Activated gamma-delta T cell treated with Interleukin-2 at 50 U/mL for 16 hours (primary cell): ENCODE measurements around the gene GBA3.

Source experiments
- DNase-seq: peaks from one replicate; pipeline ENCODE4 v3.0.0-alpha.2; 2020

GBA3 gene

DNA sequence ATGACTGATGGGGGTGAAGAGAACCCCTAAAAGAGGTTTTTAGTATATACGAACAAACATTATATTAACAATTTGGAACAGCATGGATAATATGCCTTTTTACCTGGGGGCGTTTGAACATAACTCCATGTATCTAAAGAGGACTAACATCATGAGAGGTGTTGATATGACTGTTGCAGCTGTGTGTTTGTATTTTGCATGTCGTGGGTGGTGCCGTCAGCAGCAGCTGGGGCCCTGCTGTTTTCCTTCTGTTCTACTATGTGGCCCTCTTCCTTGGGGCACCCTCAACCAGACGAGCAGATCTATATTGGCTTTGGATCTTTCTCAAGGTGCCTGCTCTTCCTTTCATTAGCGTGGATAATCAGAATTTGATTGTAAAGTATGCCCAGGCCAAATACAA is 11.2 kb downstream of the GBA3 start:
- no peak for DNase-seq

DNA sequence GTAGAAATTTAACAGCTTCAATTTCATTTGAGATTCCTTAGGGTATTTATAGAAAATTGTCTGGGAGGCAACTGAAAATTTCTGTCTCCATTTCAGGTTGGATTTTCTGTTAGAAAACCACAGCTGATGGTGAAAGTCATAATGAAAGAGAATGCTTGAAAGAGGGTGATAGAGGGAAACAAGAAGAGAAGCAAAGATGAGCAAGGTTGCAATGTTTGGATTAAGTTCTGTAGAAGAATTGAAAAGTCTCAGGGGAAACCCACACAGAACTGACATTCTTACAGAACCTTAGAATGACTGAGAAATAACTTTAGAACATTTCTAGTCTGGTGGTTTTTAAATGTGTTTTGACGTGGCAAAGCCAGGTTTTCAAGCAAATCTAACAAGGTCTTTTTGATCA is 14.7 kb downstream of the GBA3 start:
- DNase-seq, result no peak

- no peak for DNase-seq
Observed at GRCh38 chr4:22708961-22709360, 16.2 kb downstream of the GBA3 start.

DNA sequence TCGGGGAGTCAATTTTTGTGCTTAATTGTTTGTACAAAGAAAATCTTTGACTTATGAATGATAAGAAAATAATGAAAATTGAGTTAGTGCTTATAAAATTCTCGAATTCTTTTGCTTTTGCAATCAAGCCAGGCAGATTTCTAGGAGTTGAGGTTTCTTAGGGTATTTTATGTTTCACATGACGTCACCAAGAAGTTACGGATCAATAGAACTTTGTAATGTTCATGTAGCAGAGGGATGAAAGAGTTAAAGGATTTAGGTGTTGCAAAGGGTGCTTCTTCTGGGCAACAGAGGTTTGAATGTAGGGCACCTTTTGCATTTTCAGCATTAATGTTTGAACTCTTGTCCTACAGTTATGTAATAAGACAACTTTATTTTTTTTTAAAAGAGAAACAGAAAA is 19.4 kb downstream of the GBA3 start:
- no peak for DNase-seq

- no peak for DNase-seq
Observed at GRCh38 chr4:22712529-22712928, 19.8 kb downstream of the GBA3 start.

DNA sequence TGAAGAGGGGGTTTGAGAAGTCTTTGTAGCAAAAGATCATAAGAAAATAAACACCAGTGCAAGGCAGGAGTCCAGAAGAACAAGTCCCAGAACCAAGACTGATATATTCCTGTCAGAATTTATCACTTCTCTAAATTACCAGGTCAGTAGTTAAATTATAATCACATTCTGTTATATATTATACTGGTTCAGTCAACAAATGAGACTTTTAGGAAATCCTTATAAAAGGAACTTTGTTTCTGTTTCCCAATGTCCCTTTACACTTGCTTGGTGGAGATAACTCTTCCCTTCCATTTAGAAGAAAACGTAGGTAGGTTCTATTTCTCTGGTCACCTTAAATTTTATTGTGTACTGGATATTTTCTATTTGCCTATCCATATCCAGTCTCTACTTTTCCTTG is 21.1 kb downstream of the GBA3 start:
- no peak for DNase-seq

DNA sequence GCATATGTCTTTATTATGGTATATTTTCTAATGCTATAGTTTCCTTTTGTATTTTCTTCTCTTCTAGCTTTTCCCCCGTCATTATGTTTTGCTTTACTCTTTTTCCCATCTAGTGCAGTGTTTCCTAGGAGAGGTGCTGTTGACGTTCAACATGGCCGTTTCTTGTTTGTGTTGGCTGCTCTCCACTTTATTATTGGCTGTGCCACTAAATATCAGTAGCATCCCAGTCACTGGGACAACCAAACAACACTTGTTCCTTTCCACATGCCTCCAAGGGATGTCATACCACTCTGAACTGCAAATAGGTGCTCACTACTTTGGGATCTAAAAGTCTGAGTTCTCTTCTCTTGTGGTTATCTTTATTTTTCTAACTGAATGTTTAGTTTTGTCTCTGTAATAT is 26.5 kb downstream of the GBA3 start:
- DNase-seq, result no peak

DNA sequence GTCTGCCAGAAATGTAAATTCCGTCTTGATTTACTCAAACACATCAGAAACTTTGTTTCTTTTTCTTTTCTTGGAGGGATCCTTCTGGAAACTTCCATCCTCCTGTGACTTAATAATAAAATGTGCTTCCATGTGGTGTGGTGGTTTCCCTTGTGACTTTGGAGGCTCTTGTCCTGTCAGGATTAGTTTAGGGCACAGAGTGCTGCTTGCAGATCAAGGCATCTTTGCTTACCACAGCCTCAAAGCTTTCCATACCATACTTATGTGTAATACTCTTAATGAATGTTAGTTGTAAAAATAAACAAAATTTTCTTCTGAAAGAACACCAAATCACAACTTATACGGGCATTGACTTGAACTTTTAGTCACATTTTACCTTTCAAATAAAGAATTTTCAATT is 27.4 kb downstream of the GBA3 start:
- DNase-seq, result no peak

GRCh38 chr4:22721204-22721603 is 28.5 kb downstream of the GBA3 start:
- DNase-seq, result no peak

DNA sequence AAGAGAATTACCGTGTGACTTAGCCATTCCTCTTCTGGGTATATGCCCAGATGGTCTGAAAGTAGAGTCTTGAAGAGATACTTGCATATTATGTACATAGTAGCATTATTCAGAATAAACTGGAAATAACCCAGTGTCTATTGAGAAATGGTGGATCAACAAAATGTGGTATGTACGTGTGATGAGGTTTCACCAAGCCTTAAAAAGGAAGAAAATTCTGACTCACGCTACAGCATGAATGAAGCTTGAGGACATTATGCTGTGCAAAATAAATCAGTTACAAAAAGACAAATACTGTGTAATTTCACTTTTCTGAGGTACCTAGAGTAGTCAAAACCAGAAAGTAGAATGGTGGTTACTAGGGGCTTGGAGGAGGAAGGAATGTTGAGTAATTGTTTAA is 37.3 kb downstream of the GBA3 start:
- no peak for DNase-seq

DNA sequence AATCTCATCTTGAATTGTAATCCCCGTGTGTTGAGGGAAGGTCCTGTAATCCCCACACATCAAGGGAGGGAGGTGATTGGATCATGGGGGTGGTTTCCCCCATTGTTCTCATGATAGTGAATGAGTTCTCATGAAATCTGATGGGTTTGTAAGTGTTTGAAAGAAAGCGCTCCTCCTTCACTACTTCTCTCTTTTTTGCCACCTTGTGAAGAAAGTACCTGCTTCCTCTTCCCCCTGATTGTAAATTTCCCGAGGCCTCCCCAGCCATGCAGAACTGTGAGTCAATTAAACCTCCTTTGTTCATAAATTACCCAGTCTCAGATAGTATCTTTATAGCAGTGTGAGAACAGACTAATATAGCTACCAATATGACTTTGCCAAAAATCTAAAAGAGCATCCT is 41.1 kb downstream of the GBA3 start:
- no peak for DNase-seq

DNA sequence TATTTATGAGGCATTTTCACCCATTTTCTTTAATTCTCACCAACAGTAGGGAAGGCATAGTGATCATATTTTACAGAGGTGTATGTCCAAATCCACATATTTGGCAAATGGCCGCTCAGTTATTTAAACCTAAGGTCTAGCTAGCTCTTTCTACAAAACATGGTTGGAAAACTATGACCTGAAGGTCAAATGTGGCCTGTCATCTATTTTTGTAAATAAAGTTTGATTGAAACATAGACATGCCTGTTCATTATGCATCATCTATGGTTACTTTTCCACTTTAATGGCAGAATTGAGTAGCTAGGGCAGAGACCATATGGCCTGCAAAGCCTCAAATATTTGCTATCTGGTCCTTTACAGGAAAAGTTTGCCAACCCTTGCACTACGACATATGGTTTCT is 44.2 kb downstream of the GBA3 start:
- DNase-seq, result no peak

DNA sequence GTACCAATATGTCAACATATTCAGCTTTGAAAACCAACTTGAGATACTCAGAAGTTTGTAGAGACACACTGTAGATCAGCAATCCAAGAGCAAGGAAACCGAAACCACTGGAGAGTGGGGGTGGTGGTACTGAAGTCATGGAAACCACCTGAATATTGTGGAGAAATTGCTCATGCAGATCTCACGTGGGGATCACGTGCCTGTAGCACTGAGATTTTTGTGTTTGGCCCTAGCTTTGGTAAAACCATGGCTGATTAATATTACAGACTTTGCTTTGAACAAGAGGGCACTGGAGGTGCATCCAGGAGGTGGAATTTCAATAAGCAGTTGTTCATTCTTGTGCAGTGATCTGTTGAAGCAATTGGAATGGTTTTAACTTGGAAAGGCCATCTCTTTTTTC is 47.2 kb downstream of the GBA3 start:
- DNase-seq, result no peak

GRCh38 chr4:22741744-22742143 is 49.0 kb downstream of the GBA3 start:
- DNase-seq, result no peak

DNA sequence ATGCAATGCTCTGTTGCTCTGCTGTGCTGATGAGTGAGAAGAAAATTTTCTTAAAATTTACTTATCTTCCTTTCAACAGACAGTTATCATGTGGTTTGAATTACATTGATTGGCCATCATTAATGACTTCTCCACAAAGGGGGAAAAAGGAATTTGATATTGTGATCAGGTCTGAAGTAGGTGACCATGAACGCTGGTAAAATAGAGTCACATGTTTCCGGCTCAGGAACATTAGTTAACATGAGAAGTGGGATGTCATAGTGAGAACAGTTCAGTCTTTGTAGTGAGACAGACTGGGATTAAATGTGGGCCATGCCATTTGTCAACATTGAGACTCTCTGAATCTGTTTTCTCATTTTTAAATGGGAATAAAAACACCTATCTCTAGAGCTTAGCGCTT is 50.6 kb downstream of the GBA3 start:
- no peak for DNase-seq

DNA sequence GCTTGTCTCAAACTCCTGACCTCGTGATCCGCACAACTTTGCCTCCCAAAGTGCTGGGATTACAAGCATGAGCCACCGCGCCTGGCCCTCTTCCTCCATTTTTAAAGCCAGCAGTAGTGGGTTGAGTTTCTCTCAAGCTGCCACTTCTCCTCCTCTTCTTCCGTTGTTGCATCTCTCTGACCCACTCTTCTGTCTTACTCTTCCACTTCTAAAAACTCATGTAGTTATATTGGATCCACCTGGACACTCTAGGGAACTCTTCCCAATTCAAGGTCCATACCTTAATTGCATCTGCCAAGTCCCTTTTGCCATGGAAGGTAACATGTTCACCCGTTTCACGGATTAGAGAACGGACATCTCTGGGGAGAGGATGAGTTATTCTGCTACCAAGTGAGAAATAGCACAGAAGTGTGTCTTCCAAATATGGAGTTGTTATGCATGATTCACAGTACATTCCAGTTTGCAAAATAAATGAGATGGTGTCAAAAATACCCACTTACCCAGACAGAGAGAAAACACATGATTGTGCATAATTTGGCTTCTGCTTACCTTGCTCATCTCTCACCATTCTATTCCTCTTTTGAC is 51.8 kb downstream of the GBA3 start:
- no peak for DNase-seq

- no peak for DNase-seq
Observed at GRCh38 chr4:22745234-22745633, 52.5 kb downstream of the GBA3 start.

GRCh38 chr4:22754116-22754515 is 61.4 kb downstream of the GBA3 start:
- DNase-seq, result no peak

GRCh38 chr4:22762548-22762947 is 69.8 kb downstream of the GBA3 start:
- no peak for DNase-seq

DNA sequence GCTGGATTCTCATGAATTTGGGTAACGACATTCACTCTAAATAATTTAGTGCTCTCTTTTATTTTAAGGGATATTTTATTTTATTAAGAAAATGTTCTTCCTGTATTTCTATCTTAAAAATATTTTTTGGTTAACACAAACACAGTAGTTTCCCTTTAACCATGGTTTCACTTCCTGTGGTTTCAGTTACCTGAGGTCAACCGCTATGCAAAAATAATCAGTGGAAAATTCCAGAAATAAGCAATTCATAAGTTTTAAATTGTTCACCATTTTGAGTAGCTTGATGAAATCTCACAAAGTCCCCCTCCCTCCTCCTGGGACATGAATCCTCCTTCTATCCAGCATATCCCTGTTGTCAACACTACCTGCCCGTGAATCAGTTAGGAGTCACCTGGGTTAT is 71.4 kb downstream of the GBA3 start:
- DNase-seq, result no peak

DNA sequence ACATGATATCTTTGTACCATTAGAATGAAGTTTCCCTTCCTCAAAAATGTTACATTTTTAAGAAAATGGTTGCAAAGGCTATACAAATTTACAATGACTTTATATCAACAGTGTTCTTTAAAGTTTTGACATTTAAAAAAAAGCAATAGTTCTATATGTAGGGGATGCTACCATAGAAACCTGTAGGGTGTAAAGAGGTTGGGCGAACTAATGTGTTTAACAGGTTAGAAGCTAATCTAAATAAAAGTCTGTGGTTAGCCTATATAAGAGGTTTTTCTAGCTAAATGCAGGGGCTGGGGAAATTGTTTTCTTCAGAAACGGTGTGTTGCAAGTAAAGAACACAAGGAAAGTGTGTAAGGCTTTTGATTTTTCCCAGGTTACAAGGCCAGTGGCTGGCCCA is 73.3 kb downstream of the GBA3 start:
- no peak for DNase-seq

GRCh38 chr4:22778547-22779163 is 85.9 kb downstream of the GBA3 start:
- no peak for DNase-seq

GRCh38 chr4:22780317-22780716 is 87.6 kb downstream of the GBA3 start:
- no peak for DNase-seq

DNA sequence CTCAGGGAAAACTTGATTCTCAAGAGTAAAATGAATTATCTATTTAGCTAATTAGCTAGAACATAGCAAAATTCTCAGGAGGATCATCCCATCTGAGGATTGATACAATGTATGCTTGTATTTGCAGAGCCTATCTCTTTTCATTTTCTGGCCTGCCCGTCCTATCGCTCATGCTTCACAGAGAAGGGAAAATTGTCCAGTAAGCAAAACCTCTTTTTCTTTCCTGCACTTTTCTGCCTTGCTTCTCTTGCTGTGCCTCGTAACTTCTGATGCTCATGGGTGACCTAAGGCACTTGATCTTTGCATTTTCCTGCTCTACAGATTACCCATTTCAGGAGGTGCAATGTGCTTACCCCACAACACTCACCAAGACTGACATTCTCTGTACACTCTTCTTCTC is 88.1 kb downstream of the GBA3 start:
- DNase-seq, result no peak

DNA sequence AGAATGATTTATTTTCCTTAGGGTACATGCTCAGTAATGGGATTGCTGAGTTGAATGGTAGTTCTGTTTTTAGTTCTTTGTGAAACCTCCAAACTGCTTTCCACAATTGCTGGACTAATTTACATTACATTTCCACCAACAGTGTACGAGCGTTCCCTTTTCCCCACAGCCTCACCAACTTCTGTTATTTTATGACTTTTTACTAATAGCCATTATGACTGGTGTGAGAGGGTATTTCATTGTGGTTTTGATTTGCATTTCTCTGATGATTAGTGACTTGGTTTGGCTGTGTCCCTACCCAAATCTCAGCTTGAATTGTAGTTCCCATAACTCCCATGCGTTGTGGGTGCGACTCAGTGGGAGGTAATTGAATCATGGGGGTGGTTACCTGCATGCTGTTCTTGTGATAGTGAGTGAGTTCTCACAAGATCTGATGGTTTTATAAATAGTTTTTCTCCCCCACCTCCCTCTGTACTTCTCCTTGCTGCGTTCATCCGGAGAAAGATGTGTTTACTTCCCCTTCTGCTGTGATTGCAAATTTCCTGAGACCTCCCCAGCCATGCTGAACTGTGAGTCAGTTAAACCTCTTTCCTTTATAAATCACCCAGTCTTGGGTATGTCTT is 95.1 kb downstream of the GBA3 start:
- no peak for DNase-seq
